ENCODE results near the gene CERS6. TPM values are rescaled to one million over a fixed set of nuclear protein-coding genes. Genes with fewer than 3 reads are reported as not detected.

The CERS6 gene
- total RNA-seq, 1 experiment from 2014 or later = 30.3 TPM

DNA sequence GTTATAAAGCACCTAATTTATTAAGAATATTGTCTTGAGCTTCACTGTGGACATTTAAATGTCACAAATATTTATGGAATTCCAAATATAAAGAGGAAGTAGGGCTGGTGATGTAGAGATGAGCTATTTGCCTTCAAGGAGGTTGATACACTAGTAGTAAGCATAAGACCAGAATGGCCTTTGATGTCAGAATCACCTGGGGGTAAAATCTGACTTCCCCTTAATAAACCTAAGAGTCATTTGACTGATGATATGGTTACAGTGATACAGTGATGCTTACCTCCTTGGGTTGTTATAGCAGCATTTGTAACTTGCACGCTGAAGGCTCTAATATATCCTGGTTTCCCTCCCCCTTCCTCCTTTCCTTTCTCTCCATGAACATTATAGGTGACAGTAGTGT lies 143.7 kb downstream of the CERS6 start:
- Histone ChIP-seq H3K27ac (ENCODE audit: low read length) (no peak overlapping the region), H3K4me1 (ENCODE audit: control insufficient read depth, insufficient read depth, low read length) (no peaks in the 10 kb centered on the region), H3K27me3 (ENCODE audit: control insufficient read depth, insufficient read depth, low read length) (no peaks in the 10 kb centered on the region), H3K9me3 (ENCODE audit: control insufficient read depth, insufficient read depth, low read depth, low read length) (no peaks in the 10 kb centered on the region), H3K4me3 (ENCODE audit: low read depth in 2 of 2, low read length in 2 of 2) (no peak overlapping the region), H3K36me3 (ENCODE audit: control insufficient read depth, insufficient read depth, low read length) (no peaks in the 10 kb centered on the region)
- ATAC-seq (no peak), DNase-seq (ENCODE audit: low read depth, low spot score) (no peak)
- intact Hi-C loops (cut with micrococcal nuclease; ENCODE audit: unreplicated experiment) = no loop called here
- POLR2A ChIA-PET = no interaction called here
- TF ChIP-seq TCF7L2 (IDR thresholded peaks at IDR 0.05; ENCODE audit: low read depth, low read length) (no peak), SIN3A (IDR thresholded peaks at IDR 0.05; ENCODE audit: borderline replicate concordance, insufficient read depth, low read depth, low read length) (no peak), POLR2AphosphoS5 (IDR thresholded peaks at IDR 0.05; ENCODE audit: low read depth, low read length) (no peak)
- TF ChIP-seq, protein P1, sequence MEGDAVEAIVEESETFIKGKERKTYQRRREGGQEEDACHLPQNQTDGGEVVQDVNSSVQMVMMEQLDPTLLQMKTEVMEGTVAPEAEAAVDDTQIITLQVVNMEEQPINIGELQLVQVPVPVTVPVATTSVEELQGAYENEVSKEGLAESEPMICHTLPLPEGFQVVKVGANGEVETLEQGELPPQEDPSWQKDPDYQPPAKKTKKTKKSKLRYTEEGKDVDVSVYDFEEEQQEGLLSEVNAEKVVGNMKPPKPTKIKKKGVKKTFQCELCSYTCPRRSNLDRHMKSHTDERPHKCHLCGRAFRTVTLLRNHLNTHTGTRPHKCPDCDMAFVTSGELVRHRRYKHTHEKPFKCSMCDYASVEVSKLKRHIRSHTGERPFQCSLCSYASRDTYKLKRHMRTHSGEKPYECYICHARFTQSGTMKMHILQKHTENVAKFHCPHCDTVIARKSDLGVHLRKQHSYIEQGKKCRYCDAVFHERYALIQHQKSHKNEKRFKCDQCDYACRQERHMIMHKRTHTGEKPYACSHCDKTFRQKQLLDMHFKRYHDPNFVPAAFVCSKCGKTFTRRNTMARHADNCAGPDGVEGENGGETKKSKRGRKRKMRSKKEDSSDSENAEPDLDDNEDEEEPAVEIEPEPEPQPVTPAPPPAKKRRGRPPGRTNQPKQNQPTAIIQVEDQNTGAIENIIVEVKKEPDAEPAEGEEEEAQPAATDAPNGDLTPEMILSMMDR (IDR thresholded peaks at IDR 0.05) = no peak
- TF ChIP-seq, protein P2, sequence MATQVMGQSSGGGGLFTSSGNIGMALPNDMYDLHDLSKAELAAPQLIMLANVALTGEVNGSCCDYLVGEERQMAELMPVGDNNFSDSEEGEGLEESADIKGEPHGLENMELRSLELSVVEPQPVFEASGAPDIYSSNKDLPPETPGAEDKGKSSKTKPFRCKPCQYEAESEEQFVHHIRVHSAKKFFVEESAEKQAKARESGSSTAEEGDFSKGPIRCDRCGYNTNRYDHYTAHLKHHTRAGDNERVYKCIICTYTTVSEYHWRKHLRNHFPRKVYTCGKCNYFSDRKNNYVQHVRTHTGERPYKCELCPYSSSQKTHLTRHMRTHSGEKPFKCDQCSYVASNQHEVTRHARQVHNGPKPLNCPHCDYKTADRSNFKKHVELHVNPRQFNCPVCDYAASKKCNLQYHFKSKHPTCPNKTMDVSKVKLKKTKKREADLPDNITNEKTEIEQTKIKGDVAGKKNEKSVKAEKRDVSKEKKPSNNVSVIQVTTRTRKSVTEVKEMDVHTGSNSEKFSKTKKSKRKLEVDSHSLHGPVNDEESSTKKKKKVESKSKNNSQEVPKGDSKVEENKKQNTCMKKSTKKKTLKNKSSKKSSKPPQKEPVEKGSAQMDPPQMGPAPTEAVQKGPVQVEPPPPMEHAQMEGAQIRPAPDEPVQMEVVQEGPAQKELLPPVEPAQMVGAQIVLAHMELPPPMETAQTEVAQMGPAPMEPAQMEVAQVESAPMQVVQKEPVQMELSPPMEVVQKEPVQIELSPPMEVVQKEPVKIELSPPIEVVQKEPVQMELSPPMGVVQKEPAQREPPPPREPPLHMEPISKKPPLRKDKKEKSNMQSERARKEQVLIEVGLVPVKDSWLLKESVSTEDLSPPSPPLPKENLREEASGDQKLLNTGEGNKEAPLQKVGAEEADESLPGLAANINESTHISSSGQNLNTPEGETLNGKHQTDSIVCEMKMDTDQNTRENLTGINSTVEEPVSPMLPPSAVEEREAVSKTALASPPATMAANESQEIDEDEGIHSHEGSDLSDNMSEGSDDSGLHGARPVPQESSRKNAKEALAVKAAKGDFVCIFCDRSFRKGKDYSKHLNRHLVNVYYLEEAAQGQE (IDR thresholded peaks at IDR 0.05; ENCODE audit: insufficient read depth in 1 of 2, low read depth in 2 of 2, low read length in 1 of 2) = no peak
- in situ Hi-C loops (cut with HindIII; ENCODE audit: low pct_unique_long_range_greater_than_20kb, low sequenced_read_pairs) = no loop called here
- no TSS peak for BruUV-seq (replicated peaks)
- CTCF ChIA-PET = no interaction called here

DNA sequence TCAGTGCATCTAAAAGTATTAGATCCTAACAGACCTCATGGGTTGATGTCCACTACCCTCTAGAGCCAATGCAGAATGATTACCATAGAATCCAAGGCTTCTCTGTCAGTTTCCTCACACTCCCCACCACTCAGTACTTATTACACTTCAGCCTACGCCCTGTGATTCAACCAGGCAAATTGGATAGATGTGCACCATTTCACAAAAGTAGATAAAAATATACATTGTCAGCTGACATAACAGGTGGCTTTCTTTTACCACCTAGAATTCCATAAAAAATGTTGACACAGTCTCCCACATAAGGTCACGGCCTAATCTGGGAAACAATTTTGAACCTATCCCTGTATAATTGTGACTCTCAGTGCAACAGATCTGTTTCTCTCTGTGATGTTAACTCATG lies 144.9 kb downstream of the CERS6 start:
- TF ChIP-seq, protein P1 (IDR thresholded peaks at IDR 0.05) = no peak
- TF ChIP-seq POLR2AphosphoS5 (IDR thresholded peaks at IDR 0.05; ENCODE audit: low read depth, low read length) (no peak), SIN3A (IDR thresholded peaks at IDR 0.05; ENCODE audit: borderline replicate concordance, insufficient read depth, low read depth, low read length) (no peak), TCF7L2 (IDR thresholded peaks at IDR 0.05; ENCODE audit: low read depth, low read length) (no peak)
- TF ChIP-seq, protein P2 (IDR thresholded peaks at IDR 0.05; ENCODE audit: insufficient read depth in 1 of 2, low read depth in 2 of 2, low read length in 1 of 2) = no peak
- ChIA-PET CTCF (no interaction called here), POLR2A (no interaction called here)
- no peak for DNase-seq (ENCODE audit: low read depth, low spot score)
- H3K27ac ChIP-seq (ENCODE audit: low read length) = no peak overlapping the region
- H3K4me3 ChIP-seq (ENCODE audit: low read depth in 2 of 2, low read length in 2 of 2) = no peak overlapping the region
- no peaks in the 10 kb centered on the region for H3K27me3 ChIP-seq (ENCODE audit: control insufficient read depth, insufficient read depth, low read length)
- no TSS peak for BruUV-seq (replicated peaks)
- H3K36me3 ChIP-seq (ENCODE audit: control insufficient read depth, insufficient read depth, low read length) = no peaks in the 10 kb centered on the region
- in situ Hi-C loops (cut with HindIII; ENCODE audit: low pct_unique_long_range_greater_than_20kb, low sequenced_read_pairs) (no loop called here), intact Hi-C loops (cut with micrococcal nuclease; ENCODE audit: unreplicated experiment) (no loop called here)
- no peaks in the 10 kb centered on the region for H3K4me1 ChIP-seq (ENCODE audit: control insufficient read depth, insufficient read depth, low read length)
- no peak for ATAC-seq
- no peaks in the 10 kb centered on the region for H3K9me3 ChIP-seq (ENCODE audit: control insufficient read depth, insufficient read depth, low read depth, low read length)
